OCI-LY1 (cell line): Measurements from ENCODE around the gene TSKS.

Experiments used
- CTCF ChIP-seq: fragments of 200-600 bp; sonication (generic), shearing (Covaris generic); IDR thresholded peaks from 2 replicates; pipeline ENCODE4 v1.5.1; 2017; ENCODE audit warnings: mild to moderate bottlenecking, antibody characterized with exemption, low read length, moderate library complexity, mixed read lengths
- EZH2 ChIP-seq: fragments of 200-600 bp; sonication (generic), shearing (Covaris generic); IDR thresholded peaks from 2 replicates; pipeline ENCODE4 v1.8.0; 2017; ENCODE audit warnings: borderline replicate concordance, mixed run types, mild to moderate bottlenecking, antibody characterized with exemption, low read length, moderate library complexity, mixed read lengths

DNA sequence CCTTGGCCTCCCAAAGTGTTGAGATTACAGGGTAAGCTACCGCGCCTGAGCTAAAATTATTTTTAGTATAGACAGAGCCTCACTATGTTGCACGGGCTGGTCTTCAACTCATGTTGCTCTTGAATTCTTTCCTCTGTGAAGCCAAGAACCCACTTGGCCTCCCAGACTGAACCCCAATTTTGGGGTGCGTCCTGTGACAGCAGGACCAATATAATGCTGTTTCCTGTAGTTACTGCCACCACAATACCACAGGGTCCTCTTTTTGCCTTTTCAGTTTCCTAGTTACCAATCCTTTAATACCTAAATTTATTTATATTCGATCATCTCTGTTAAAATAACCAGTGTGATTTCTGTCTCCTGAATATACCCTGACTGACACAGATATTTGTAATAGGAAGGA is 32.9 kb downstream of the TSKS start:
- TF ChIP-seq CTCF, result no peak
- no peak for TF ChIP-seq EZH2
